Gastrocnemius medialis (tissue), 4 donors: ENCODE measurements around the gene AEBP1. TPM values are rescaled to one million over a fixed set of nuclear protein-coding genes. Genes with fewer than 3 reads are reported as not detected.
A peak's percentile ranks its signal among the peaks of the same experiment; 100 is the strongest.

Experiments
- ATAC-seq, 2 donors: fragments of 150-250 bp; one replicate each; pipeline ENCODE4 v1.9.1; 2016
- DNase-seq, 2 donors: peaks; one replicate each; pipeline ENCODE4 v3.0.0-alpha.2; 2019
- H3K27ac ChIP-seq, 4 donors: fragments of 200-600 bp; sonication (generic); 1 replicate in 1 of 4; 2 replicates in 3 of 4; pipeline ENCODE4 v1.5.1; 2016 to 2018; ENCODE audit warnings: mild to moderate bottlenecking in 2 of 4, moderate library complexity in 1 of 4
- H3K27me3 ChIP-seq, 3 donors: fragments of 200-600 bp; sonication (generic) in 2 of 3; 1 replicate in 1 of 3; 2 replicates in 2 of 3; pipeline versions ENCODE4 v1.5.1 to v1.6.0; 2016 to 2019; ENCODE audit warnings: mild to moderate bottlenecking in 1 of 3, moderate library complexity in 1 of 3
- H3K36me3 ChIP-seq, 2 donors: fragments of 200-600 bp; sonication (generic) in 1 of 2; one replicate each; pipeline ENCODE4 v1.5.1; 2017 to 2018
- H3K4me1 ChIP-seq, 2 donors: fragments of 200-600 bp; sonication (generic) in 1 of 2; one replicate each; pipeline ENCODE4 v1.5.1; 2016 to 2017; ENCODE audit warnings: mild to moderate bottlenecking in 2 of 2
- H3K4me3 ChIP-seq, 4 donors: fragments of 200-600 bp; sonication (generic) in 3 of 4; 1 replicate in 1 of 4; 2 replicates in 3 of 4; pipeline ENCODE4 v1.5.1; 2016 to 2019; ENCODE audit warnings: mild to moderate bottlenecking in 2 of 4
- H3K9me3 ChIP-seq, 3 donors: fragments of 200-600 bp; sonication (generic) in 2 of 3; 1 replicate in 1 of 3; 2 replicates in 2 of 3; pipeline ENCODE4 v1.5.1; 2016 to 2019
- CTCF ChIP-seq, 5 experiments: fragments of 450-650 bp in 3 of 5; fragments of 200-600 bp in 2 of 5; sonication (generic) in 2 of 5; IDR thresholded peaks in 4 of 5; conservative IDR thresholded peaks in 1 of 5; 1 replicate in 4 of 5; 2 replicates in 1 of 5; pipeline ENCODE4 v1.5.1; 2016 to 2019; ENCODE audit warnings: antibody characterized with exemption in 5 of 5, mild to moderate bottlenecking in 3 of 5, moderate library complexity in 3 of 5
- POLR2A ChIP-seq, 2 donors: fragments of 450-650 bp; IDR thresholded peaks; one replicate each; pipeline ENCODE4 v1.6.1; 2017; ENCODE audit warnings: antibody characterized with exemption in 2 of 2, mild to moderate bottlenecking in 2 of 2, moderate library complexity in 2 of 2
- in situ Hi-C, 4 donors: fragments of 200-750 bp; cut with MboI; loops; one replicate each; pipeline versions ENCODE4 v1.15.0 to v1.8.0; 2017; ENCODE audit warnings: low sequenced_read_pairs in 4 of 4
- intact Hi-C: fragments of 100-400 bp; cut with DNase I; formaldehyde crosslinking; loops from one replicate; pipeline ENCODE4 v1.15.1; 2023; ENCODE audit warnings: low total_unique reads
- total RNA-seq, 4 donors: library from RNA; depleted of rRNA; stranded (reverse); fragments of >200 nt; gene quantifications; one replicate each; pipeline versions ENCODE4 v1.1.0 to v1.2.3, GENCODE V29; 2016

The AEBP1 gene
- total RNA-seq, 4 donors from 2014 or later: 5.8 to 23.6 (median 15.9) TPM

- Histone ChIP-seq H3K4me1 (peaks cover 44 to 49% of the 10 kb centered on the region in 2 donors), H3K27ac (peak overlapping the region; percentile 35 to 96 (median 94)), H3K27me3 (no peaks in the 10 kb centered on the region), H3K36me3 (peaks cover 0 to 44% of the 10 kb centered on the region in 2 donors), H3K4me3 (no peak overlapping the region), H3K9me3 (no peaks in the 10 kb centered on the region)
- intact Hi-C loops (no loop called here), in situ Hi-C loops (loop anchor here in 1 of 4 donors (5.0 kb wide), 1 partner anchor 44 kb away; the partner anchor contains the start of gene POLD2)
- peak; percentile 56 to 79 for DNase-seq
- TF ChIP-seq CTCF (IDR thresholded peaks at IDR 0.05 in 4 of 5, conservative IDR thresholded peaks at IDR 0.05 in 1 of 5) (no peak), POLR2A (IDR thresholded peaks at IDR 0.05) (no peak)
- peak; percentile 8 to 20 for ATAC-seq
These were observed 25.6 kb upstream of the AEBP1 start for GRCh38 chr7:44078521-44078920.

- Histone ChIP-seq H3K4me3 (no peak overlapping the region), H3K27ac (peak overlapping the region; percentile 90 to 96 (median 94)), H3K36me3 (peaks cover 0 to 44% of the 10 kb centered on the region in 2 donors), H3K4me1 (peaks cover 37 to 44% of the 10 kb centered on the region in 2 donors), H3K9me3 (no peaks in the 10 kb centered on the region), H3K27me3 (no peaks in the 10 kb centered on the region)
- ATAC-seq (no peak), DNase-seq (no peak)
- intact Hi-C loops: loop anchor here (5.0 kb wide), 1 partner anchor 243 kb away; no protein-coding TSS in a partner anchor
- TF ChIP-seq POLR2A (IDR thresholded peaks at IDR 0.05): no peak
- no peak for TF ChIP-seq CTCF (IDR thresholded peaks at IDR 0.05 in 4 of 5, conservative IDR thresholded peaks at IDR 0.05 in 1 of 5)
- in situ Hi-C loops: loop anchor here in 1 of 4 donors (5.0 kb wide), 1 partner anchor 43 kb away; the partner anchor contains the start of gene POLD2
These were observed 24.7 kb upstream of the AEBP1 start for GRCh38 chr7:44079331-44080021.

- TF ChIP-seq CTCF (IDR thresholded peaks at IDR 0.05 in 4 of 5, conservative IDR thresholded peaks at IDR 0.05 in 1 of 5): no peak
- TF ChIP-seq POLR2A (IDR thresholded peaks at IDR 0.05): no peak
- DNase-seq: peak in 1 of 2 donors; percentile 33
- H3K4me1 ChIP-seq: peaks cover 37 to 44% of the 10 kb centered on the region in 2 donors
- intact Hi-C loops: loop anchor here (5.0 kb wide), 1 partner anchor 242 kb away; no protein-coding TSS in a partner anchor
- H3K27ac ChIP-seq: peak overlapping the region; percentile 90 to 96 (median 94)
- ATAC-seq: no peak
- in situ Hi-C loops: no loop called here
- no peaks in the 10 kb centered on the region for H3K9me3 ChIP-seq
- no peak overlapping the region for H3K4me3 ChIP-seq
- H3K27me3 ChIP-seq: no peaks in the 10 kb centered on the region
- peaks cover 0 to 44% of the 10 kb centered on the region in 2 donors for H3K36me3 ChIP-seq
These were observed 24.0 kb upstream of the AEBP1 start for GRCh38 chr7:44080118-44080517.

- peaks cover 37 to 44% of the 10 kb centered on the region in 2 donors for H3K4me1 ChIP-seq
- ATAC-seq (no peak), DNase-seq (peak in 1 of 2 donors; percentile 29)
- H3K4me3 ChIP-seq: peak overlapping the region in 2 of 4 donors; percentile 80 to 97
- in situ Hi-C loops: no loop called here
- no peaks in the 10 kb centered on the region for H3K27me3 ChIP-seq
- no peaks in the 10 kb centered on the region for H3K9me3 ChIP-seq
- intact Hi-C loops: loop anchor here (5.0 kb wide), 1 partner anchor 242 kb away; no protein-coding TSS in a partner anchor
- H3K27ac ChIP-seq: peak overlapping the region; percentile 90 to 96 (median 94)
- TF ChIP-seq POLR2A (IDR thresholded peaks at IDR 0.05) (no peak), CTCF (IDR thresholded peaks at IDR 0.05 in 4 of 5, conservative IDR thresholded peaks at IDR 0.05 in 1 of 5) (no peak)
- peaks cover 0 to 40% of the 10 kb centered on the region in 2 donors for H3K36me3 ChIP-seq
These were observed 23.4 kb upstream of the AEBP1 start for GRCh38 chr7:44080686-44081265.
